OCI-LY3 (cell line): ENCODE measurements around the gene MPC2.

ENCODE experiments used
- H2AFZ ChIP-seq: fragments of 200-600, 300-600 bp; shearing (Covaris generic); 2 replicates; pipeline ENCODE4 v1.6.0; 2014; ENCODE audit warnings: antibody characterized with exemption, low read depth, low read length
- H3K27ac ChIP-seq: fragments of 200-600, 300-600 bp; sonication (generic); 2 replicates; pipeline ENCODE4 v1.5.1; 2014; ENCODE audit warnings: mild to moderate bottlenecking, low read length, moderate library complexity, mixed read lengths
- H3K27me3 ChIP-seq: fragments of 200-600, 300-600 bp; sonication (generic); 2 replicates; pipeline ENCODE4 v1.6.1; 2014; ENCODE audit warnings: low read depth, low read length, mixed read lengths
- H3K36me3 ChIP-seq: fragments of 200-600, 300-600 bp; sonication (generic); replicated peaks from 2 replicates; pipeline ENCODE3; 2014; ENCODE audit warnings: low read depth, low read length, mixed read lengths
- H3K4me1 ChIP-seq: fragments of 300-600, 200-600 bp; sonication (generic); 2 replicates; pipeline ENCODE4 v1.6.1; 2014; ENCODE audit warnings: low read length, mixed read lengths
- H3K4me2 ChIP-seq: fragments of 200-600, 300-600 bp; sonication (generic); 2 replicates; pipeline ENCODE4 v1.6.1; 2014; ENCODE audit warnings: low read length, mixed read lengths
- H3K4me3 ChIP-seq: fragments of 300-600, 200-600 bp; sonication (generic); 2 replicates; pipeline ENCODE4 v1.5.1; 2014; ENCODE audit warnings: antibody characterized with exemption, mild to moderate bottlenecking, low read length, moderate library complexity
- H3K79me2 ChIP-seq: fragments of 300-600, 200-600 bp; shearing (Covaris generic); 2 replicates; pipeline ENCODE4 v1.6.1; 2014; ENCODE audit warnings: mild to moderate bottlenecking, low read length, mixed read lengths
- H3K9ac ChIP-seq: fragments of 300-600, 200-600 bp; shearing (Covaris generic); 2 replicates; pipeline ENCODE4 v1.6.0; 2014; ENCODE audit warnings: mild to moderate bottlenecking, low read length, moderate library complexity
- H3K9me3 ChIP-seq: fragments of 200-600, 300-600 bp; shearing (Covaris generic); 2 replicates; pipeline ENCODE4 v1.6.1; 2014; ENCODE audit warnings: low read length, mixed read lengths; ENCODE audit not compliant: insufficient read depth
- H4K20me1 ChIP-seq: fragments of 200-600, 300-600 bp; sonication (generic); 2 replicates; pipeline ENCODE4 v1.6.1; 2016; ENCODE audit warnings: low read length, mixed read lengths; ENCODE audit not compliant: insufficient read depth
- EZH2phosphoT487 ChIP-seq: fragments of 200-600 bp; shearing (Covaris generic); IDR thresholded peaks from 2 replicates; pipeline ENCODE4 v1.6.1; 2018; ENCODE audit warnings: antibody characterized with exemption, mixed run types, low read depth
- TF ChIP-seq, protein P1 (sequence below): fragments of 200-600, 300-600 bp; sonication (generic); IDR thresholded peaks from 2 replicates; pipeline ENCODE4 v1.5.1; 2014; ENCODE audit warnings: antibody characterized with exemption, low read length, low read depth

The MPC2 gene

DNA sequence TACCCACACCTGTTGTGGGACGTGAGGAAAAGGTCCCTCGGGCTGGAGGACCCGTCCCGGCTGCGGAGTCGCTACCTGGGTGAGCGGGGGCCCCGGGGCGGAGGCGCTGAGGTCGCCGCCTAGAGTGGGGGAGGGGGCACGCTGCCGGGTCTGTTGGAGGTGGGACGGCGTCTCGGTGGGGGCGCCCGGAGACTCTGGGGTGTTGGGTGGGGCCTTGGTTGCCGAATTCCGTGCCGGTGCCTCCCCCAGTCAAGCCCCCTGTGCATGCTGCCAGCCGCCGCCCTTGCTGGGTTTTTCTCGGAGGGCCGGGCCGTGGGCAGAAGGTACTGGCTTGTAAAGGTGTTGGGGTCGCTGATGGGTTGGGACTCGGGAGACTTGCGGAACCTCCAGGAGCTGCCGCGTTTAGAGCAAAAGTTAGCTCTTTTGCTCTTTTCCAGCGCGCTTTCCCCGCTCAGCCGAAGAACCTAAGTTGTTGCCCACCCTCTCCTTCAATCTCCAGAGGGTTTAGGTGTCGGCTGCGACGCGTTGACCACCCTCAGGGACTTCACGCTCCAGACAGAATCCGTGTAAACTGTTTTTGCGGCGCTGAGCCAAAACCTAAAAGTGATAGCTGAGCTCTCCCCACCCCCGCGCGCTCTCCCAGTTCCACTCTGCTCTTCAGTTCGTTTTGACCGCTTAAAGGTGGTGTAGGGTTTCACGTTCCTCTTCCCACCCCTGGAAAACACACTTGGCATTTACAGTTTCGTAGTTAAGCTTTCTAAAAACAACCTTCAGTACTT is at the start of gene MPC2:
Gene MPC2, minus strand, starts transcription at position 143 of the 779 bp plus-strand sequence. CDS start 1,231 bp downstream, outside the sequence.
- no peak for TF ChIP-seq EZH2phosphoT487
- TF ChIP-seq, protein P1, sequence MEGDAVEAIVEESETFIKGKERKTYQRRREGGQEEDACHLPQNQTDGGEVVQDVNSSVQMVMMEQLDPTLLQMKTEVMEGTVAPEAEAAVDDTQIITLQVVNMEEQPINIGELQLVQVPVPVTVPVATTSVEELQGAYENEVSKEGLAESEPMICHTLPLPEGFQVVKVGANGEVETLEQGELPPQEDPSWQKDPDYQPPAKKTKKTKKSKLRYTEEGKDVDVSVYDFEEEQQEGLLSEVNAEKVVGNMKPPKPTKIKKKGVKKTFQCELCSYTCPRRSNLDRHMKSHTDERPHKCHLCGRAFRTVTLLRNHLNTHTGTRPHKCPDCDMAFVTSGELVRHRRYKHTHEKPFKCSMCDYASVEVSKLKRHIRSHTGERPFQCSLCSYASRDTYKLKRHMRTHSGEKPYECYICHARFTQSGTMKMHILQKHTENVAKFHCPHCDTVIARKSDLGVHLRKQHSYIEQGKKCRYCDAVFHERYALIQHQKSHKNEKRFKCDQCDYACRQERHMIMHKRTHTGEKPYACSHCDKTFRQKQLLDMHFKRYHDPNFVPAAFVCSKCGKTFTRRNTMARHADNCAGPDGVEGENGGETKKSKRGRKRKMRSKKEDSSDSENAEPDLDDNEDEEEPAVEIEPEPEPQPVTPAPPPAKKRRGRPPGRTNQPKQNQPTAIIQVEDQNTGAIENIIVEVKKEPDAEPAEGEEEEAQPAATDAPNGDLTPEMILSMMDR: no peak
- Histone ChIP-seq H4K20me1 (peaks cover 20% of the 10 kb centered on the region), H3K4me1 (peaks cover 23% of the 10 kb centered on the region), H3K9ac (peak within 1 kb of the TSS; percentile 96), H3K4me3 (peak within 1 kb of the TSS; percentile 86), H3K27ac (peak within 1 kb of the TSS; percentile 91), H3K4me2 (peak within 1 kb of the TSS; percentile 76), H2AFZ (peak within 1 kb of the TSS; percentile 90), H3K9me3 (no peaks in the 10 kb centered on the region), H3K27me3 (no peaks in the 10 kb centered on the region), H3K36me3 (no peaks in the 10 kb centered on the region), H3K79me2 (peaks cover 76% of the 10 kb centered on the region)

DNA sequence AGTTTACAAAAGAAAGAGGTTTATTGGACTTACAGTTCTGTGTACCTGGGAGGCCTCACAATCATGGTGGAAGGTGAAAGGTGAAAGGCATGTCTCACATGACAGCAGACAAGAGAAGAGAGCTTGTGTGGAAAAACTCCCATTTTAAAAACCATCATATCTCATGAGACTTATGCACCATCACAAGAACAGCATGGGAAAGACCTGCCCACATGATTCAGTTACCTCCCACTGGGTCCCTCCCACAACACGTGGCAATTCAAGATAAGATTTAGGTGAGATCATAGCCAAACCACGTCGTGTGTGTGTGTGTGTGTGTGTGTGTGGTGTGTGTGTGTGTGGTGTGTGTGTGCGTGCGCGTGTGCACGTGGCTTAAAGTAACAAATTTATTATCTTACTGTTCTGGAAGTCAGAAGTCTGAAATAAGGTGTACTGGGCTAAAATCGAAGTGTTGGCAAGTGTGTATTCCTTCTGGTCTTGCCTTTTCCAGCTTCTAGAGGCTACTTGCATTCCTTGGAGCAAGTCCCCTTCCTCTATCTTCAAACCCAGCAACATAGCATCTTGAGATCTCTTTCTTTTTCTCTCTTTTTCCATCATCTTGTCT is 48.1 kb upstream of the MPC2 start:
- no peaks in the 10 kb centered on the region for H3K27me3 ChIP-seq
- no peaks in the 10 kb centered on the region for H3K4me1 ChIP-seq
- no peak overlapping the region for H3K9ac ChIP-seq
- H3K4me3 ChIP-seq: no peak overlapping the region
- H3K9me3 ChIP-seq: no peaks in the 10 kb centered on the region
- H4K20me1 ChIP-seq: no peaks in the 10 kb centered on the region
- H3K27ac ChIP-seq: no peak overlapping the region
- H3K79me2 ChIP-seq: 0 out of 2 replicates have a peak, but pooled peaks cover 2% of the 10 kb centered on the region
- H3K4me2 ChIP-seq: no peak overlapping the region
- no peak overlapping the region for H2AFZ ChIP-seq
- H3K36me3 ChIP-seq: no peaks in the 10 kb centered on the region
- no peak for TF ChIP-seq EZH2phosphoT487
- TF ChIP-seq, protein P1: no peak

DNA sequence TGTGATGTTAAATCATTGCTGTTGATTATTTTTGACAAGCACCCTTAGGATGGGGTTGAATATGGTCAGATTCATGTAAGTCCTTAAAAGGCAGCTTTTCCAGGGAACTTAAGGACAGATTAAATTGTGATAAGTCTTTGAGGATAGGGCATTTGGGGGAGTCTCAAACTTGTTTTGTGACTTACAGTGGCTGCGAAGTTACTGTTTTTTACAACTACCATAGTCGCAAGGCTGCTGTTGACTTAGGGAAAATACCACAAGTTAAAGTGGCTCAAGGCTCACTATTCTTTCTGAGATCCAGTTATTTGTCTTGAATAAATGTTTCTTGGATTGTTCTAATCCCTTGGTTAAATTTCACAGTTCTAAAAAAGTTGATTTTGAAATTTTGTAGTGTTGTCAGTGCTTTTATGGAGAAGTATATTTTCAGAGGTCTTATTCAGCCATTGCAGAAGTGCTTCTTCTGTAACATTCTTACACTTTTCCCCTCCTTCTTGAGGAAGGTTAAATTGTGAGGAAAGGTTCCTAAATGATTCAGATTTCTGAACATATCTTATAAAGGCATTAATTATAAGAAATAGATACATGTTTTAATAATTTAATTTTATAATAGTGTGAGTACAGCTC is 47.0 kb upstream of the MPC2 start:
- TF ChIP-seq, protein P1: no peak
- no peak for TF ChIP-seq EZH2phosphoT487

DNA sequence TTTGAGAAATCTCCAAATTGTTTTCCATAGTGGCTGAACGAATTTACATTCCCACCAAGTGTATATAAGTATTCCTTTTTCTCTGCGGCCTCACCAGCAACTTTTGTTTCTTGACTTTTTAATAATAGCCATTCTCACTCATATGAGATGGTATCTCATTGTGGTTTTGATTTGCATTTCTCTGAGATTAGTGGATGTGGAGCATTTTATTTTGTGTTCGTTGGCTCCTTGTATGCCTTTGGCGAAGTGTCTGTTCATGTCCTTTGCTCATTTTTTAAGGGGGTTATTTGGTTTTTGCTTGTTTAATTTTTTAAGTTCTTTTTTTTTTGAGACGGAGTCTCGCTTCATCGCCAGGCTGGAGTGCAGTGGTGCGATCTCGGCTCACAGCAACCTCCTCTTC is 45.1 kb upstream of the MPC2 start:
- H3K4me3 ChIP-seq: no peak overlapping the region
- H4K20me1 ChIP-seq: no peaks in the 10 kb centered on the region
- H3K9me3 ChIP-seq: no peaks in the 10 kb centered on the region
- TF ChIP-seq, protein P1: no peak
- TF ChIP-seq EZH2phosphoT487: no peak
- H3K27me3 ChIP-seq: no peaks in the 10 kb centered on the region
- no peak overlapping the region for H3K4me2 ChIP-seq
- H3K4me1 ChIP-seq: no peaks in the 10 kb centered on the region
- 0 out of 2 replicates have a peak, but pooled peaks cover 2% of the 10 kb centered on the region for H3K79me2 ChIP-seq
- no peak overlapping the region for H3K27ac ChIP-seq
- H3K9ac ChIP-seq: no peak overlapping the region
- H2AFZ ChIP-seq: no peak overlapping the region
- peaks cover 10% of the 10 kb centered on the region for H3K36me3 ChIP-seq

More for the DNA sequence above, 47.0 kb upstream of the MPC2 start:
- Histone ChIP-seq H3K4me2 (no peak overlapping the region), H3K27me3 (no peaks in the 10 kb centered on the region), H3K36me3 (no peaks in the 10 kb centered on the region), H3K27ac (no peak overlapping the region), H3K9ac (no peak overlapping the region), H2AFZ (no peak overlapping the region), H3K9me3 (no peaks in the 10 kb centered on the region), H3K4me3 (no peak overlapping the region), H4K20me1 (no peaks in the 10 kb centered on the region), H3K79me2 (0 out of 2 replicates have a peak, but pooled peaks cover 2% of the 10 kb centered on the region), H3K4me1 (no peaks in the 10 kb centered on the region)
